ENCODE measurements around the gene FBXO3. TPM values are rescaled to one million over a fixed set of nuclear protein-coding genes. Genes with fewer than 3 reads are reported as not detected.

The FBXO3 gene
- total and polyA plus RNA-seq, 2 of the 13 experiments (the other 11 are each of a cell fraction or from before 2014, with no cell fraction given): 20.4 to 27.6 TPM

- Histone ChIP-seq H3K4me3 (replicated peaks in 1 of 3; ENCODE audit: insufficient read depth in 1 of 3, low read depth in 2 of 3, low read length in 3 of 3) (no peak overlapping the region), H3K27me3 (ENCODE audit: control insufficient read depth in 1 of 2, insufficient read depth in 2 of 2, low read length in 2 of 2) (no peaks in the 10 kb centered on the region; a peak in 1 of 5 replicates), H3K4me1 (ENCODE audit: insufficient read depth, low read length) (peaks cover 37% of the 10 kb centered on the region), H3K27ac (ENCODE audit: extremely low read length, insufficient read depth, low read length) (no peak overlapping the region), H3K9me3 (ENCODE audit: low read length) (no peaks in the 10 kb centered on the region), H2AFZ (ENCODE audit: low read length) (no peak overlapping the region), H3K4me2 (ENCODE audit: low read depth, low read length) (no peak overlapping the region), H3K36me3 (replicated peaks in 1 of 2; ENCODE audit: control insufficient read depth in 1 of 2, insufficient read depth in 2 of 2, low read length in 2 of 2) (no peaks in the 10 kb centered on the region; a peak in 2 of 5 replicates), H3K79me2 (ENCODE audit: insufficient read depth, low read length) (peaks cover 58% of the 10 kb centered on the region), H4K20me1 (ENCODE audit: insufficient read depth, low read length) (0 out of 2 replicates have a peak, but pooled peaks cover 8% of the 10 kb centered on the region), H3K9ac (ENCODE audit: insufficient read depth, low read depth, low read length) (no peak overlapping the region)
- no TSS peak for BruUV-seq (replicated peaks)
- FAIRE-seq: no peak
- ChIA-PET CTCF (ENCODE audit: low intra/inter-chr PET ratio, low total read pairs) (no interaction called here), POLR2A (no interaction called here)
- WGBS (ENCODE audit: low lambda C conversion rate): 97% methylated on average over 9 of the region's 9 CpGs
- intact Hi-C loops (cut with micrococcal nuclease; ENCODE audit: unreplicated experiment): no loop called here
- in situ Hi-C loops (cut with HindIII; ENCODE audit: extremely low pct_ligation_motif_present, low pct_unique_long_range_greater_than_20kb): no loop called here
- no peak for DNase-seq (ENCODE audit: low spot score)
- ATAC-seq: no peak
- no peak for TF ChIP-seq IKZF5 (CRISPR knock-in tag; IDR thresholded peaks at IDR 0.05)
- no peak for TF ChIP-seq ZNF878 (CRISPR knock-in tag; IDR thresholded peaks at IDR 0.05)
- TF ChIP-seq ZFX (CRISPR knock-in tag; IDR thresholded peaks at IDR 0.05; ENCODE audit: low read depth): no peak
These were observed 42.4 kb downstream of the FBXO3 start for GRCh38 chr11:33731723-33732531.

GRCh38 chr11:33730716-33731115 lies 43.6 kb downstream of the FBXO3 start:
- DNase-seq (ENCODE audit: low spot score) (no peak), ATAC-seq (no peak), FAIRE-seq (no peak)
- 0 out of 2 replicates have a peak, but pooled peaks cover 8% of the 10 kb centered on the region for H4K20me1 ChIP-seq (ENCODE audit: insufficient read depth, low read length)
- in situ Hi-C loops (cut with HindIII; ENCODE audit: extremely low pct_ligation_motif_present, low pct_unique_long_range_greater_than_20kb) (no loop called here), intact Hi-C loops (cut with micrococcal nuclease; ENCODE audit: unreplicated experiment) (no loop called here)
- H3K4me2 ChIP-seq (ENCODE audit: low read depth, low read length): no peak overlapping the region
- no peaks in the 10 kb centered on the region; a peak in 1 of 5 replicates for H3K27me3 ChIP-seq (ENCODE audit: control insufficient read depth in 1 of 2, insufficient read depth in 2 of 2, low read length in 2 of 2)
- H3K4me3 ChIP-seq (replicated peaks in 1 of 3; ENCODE audit: insufficient read depth in 1 of 3, low read depth in 2 of 3, low read length in 3 of 3): no peak overlapping the region
- WGBS (ENCODE audit: low lambda C conversion rate): 96% methylated on average over 7 of the region's 7 CpGs
- H3K4me1 ChIP-seq (ENCODE audit: insufficient read depth, low read length): peaks cover 38% of the 10 kb centered on the region
- no peaks in the 10 kb centered on the region; a peak in 2 of 5 replicates for H3K36me3 ChIP-seq (replicated peaks in 1 of 2; ENCODE audit: control insufficient read depth in 1 of 2, insufficient read depth in 2 of 2, low read length in 2 of 2)
- H3K9me3 ChIP-seq (ENCODE audit: low read length): no peaks in the 10 kb centered on the region
- no peak overlapping the region for H2AFZ ChIP-seq (ENCODE audit: low read length)
- peaks cover 58% of the 10 kb centered on the region for H3K79me2 ChIP-seq (ENCODE audit: insufficient read depth, low read length)
- H3K27ac ChIP-seq (ENCODE audit: extremely low read length, insufficient read depth, low read length): no peak overlapping the region
- POLR2A ChIA-PET: no interaction called here
- BruUV-seq (replicated peaks): no TSS peak
- no peak overlapping the region for H3K9ac ChIP-seq (ENCODE audit: insufficient read depth, low read depth, low read length)
- CTCF ChIA-PET (ENCODE audit: low intra/inter-chr PET ratio, low total read pairs): no interaction called here
- TF ChIP-seq, protein P1, sequence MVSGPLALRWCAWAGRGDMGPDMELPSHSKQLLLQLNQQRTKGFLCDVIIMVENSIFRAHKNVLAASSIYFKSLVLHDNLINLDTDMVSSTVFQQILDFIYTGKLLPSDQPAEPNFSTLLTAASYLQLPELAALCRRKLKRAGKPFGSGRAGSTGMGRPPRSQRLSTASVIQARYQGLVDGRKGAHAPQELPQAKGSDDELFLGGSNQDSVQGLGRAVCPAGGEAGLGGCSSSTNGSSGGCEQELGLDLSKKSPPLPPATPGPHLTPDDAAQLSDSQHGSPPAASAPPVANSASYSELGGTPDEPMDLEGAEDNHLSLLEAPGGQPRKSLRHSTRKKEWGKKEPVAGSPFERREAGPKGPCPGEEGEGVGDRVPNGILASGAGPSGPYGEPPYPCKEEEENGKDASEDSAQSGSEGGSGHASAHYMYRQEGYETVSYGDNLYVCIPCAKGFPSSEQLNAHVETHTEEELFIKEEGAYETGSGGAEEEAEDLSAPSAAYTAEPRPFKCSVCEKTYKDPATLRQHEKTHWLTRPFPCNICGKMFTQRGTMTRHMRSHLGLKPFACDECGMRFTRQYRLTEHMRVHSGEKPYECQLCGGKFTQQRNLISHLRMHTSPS (CRISPR knock-in tag; IDR thresholded peaks at IDR 0.05; ENCODE audit: low read depth): no peak
- TF ChIP-seq, protein P2, sequence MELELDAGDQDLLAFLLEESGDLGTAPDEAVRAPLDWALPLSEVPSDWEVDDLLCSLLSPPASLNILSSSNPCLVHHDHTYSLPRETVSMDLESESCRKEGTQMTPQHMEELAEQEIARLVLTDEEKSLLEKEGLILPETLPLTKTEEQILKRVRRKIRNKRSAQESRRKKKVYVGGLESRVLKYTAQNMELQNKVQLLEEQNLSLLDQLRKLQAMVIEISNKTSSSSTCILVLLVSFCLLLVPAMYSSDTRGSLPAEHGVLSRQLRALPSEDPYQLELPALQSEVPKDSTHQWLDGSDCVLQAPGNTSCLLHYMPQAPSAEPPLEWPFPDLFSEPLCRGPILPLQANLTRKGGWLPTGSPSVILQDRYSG (CRISPR knock-in tag; IDR thresholded peaks at IDR 0.05): no peak
- TF ChIP-seq ARID4A (CRISPR knock-in tag; IDR thresholded peaks at IDR 0.05; ENCODE audit: borderline replicate concordance): no peak

All from HepG2 (cell line).